ENCODE results near the gene TAOK1. TPM values are rescaled to one million over a fixed set of nuclear protein-coding genes. Genes with fewer than 3 reads are reported as not detected.

The TAOK1 gene
- total and polyA plus RNA-seq, 2 of the 13 experiments (the other 11 are each of a cell fraction or from before 2014, with no cell fraction given): 14.1 to 23.0 TPM

GRCh38 chr17:29591146-29591736 is 201.1 kb downstream of the TAOK1 start (continued):
- TF ChIP-seq ZNF276 (CRISPR knock-in tag; IDR thresholded peaks at IDR 0.05; ENCODE audit: low read depth) (0 out of 2 replicates have a peak, but pooled peaks have one; percentile 41), KLF9 (CRISPR knock-in tag; IDR thresholded peaks at IDR 0.05; ENCODE audit: low read depth) (no peak), ZXDC (CRISPR knock-in tag; IDR thresholded peaks at IDR 0.05) (no peak), FOXP4 (CRISPR knock-in tag; IDR thresholded peaks at IDR 0.05) (peak; percentile 27), ZNF749 (CRISPR knock-in tag; IDR thresholded peaks at IDR 0.05; ENCODE audit: borderline replicate concordance) (0 out of 2 replicates have a peak, but pooled peaks have one; percentile 8), ZFP37 (CRISPR knock-in tag; IDR thresholded peaks at IDR 0.05; ENCODE audit: borderline replicate concordance) (no peak), NFRKB (IDR thresholded peaks at IDR 0.05) (no peak), ZNF557 (CRISPR knock-in tag; IDR thresholded peaks at IDR 0.05) (no peak), BORCS8-MEF2B (CRISPR knock-in tag; IDR thresholded peaks at IDR 0.05) (peak; percentile 24; the same call in 1 of the 2 replicates), ZFX (CRISPR knock-in tag; IDR thresholded peaks at IDR 0.05; ENCODE audit: low read depth) (no peak; the same call in 1 of the 2 replicates), TEAD3 (CRISPR knock-in tag; optimal IDR thresholded peaks at IDR 0.05; ENCODE audit: borderline replicate concordance) (no peak), ZFP1 (CRISPR knock-in tag; IDR thresholded peaks at IDR 0.05) (no peak), IKZF5 (CRISPR knock-in tag; IDR thresholded peaks at IDR 0.05) (peak; percentile 36; the same call in 1 of the 2 replicates), THAP11 (CRISPR knock-in tag; IDR thresholded peaks at IDR 0.05) (no peak), FOXJ3 (CRISPR knock-in tag; IDR thresholded peaks at IDR 0.05; ENCODE audit: borderline replicate concordance) (0 out of 2 replicates have a peak, but pooled peaks have one; percentile 31), ZFP82 (CRISPR knock-in tag; IDR thresholded peaks at IDR 0.05; ENCODE audit: borderline replicate concordance) (no peak), ZNF160 (CRISPR knock-in tag; IDR thresholded peaks at IDR 0.05) (no peak), NCOR1 (IDR thresholded peaks at IDR 0.05; ENCODE audit: borderline replicate concordance, low read length) (no peak), SKI (IDR thresholded peaks at IDR 0.05; ENCODE audit: partially characterized antibody) (no peak), FOXM1 (CRISPR knock-in tag; IDR thresholded peaks at IDR 0.05) (no peak), MXI1 (IDR thresholded peaks at IDR 0.05; ENCODE audit: borderline replicate concordance, low read depth, low read length) (peak; percentile 85), TIGD3 (CRISPR knock-in tag; IDR thresholded peaks at IDR 0.05; ENCODE audit: borderline replicate concordance) (no peak)

Measured in HepG2 (cell line).